Measurements from ENCODE around the gene ST7.
A peak's percentile ranks its signal among the peaks of the same experiment; 100 is the strongest.

The ST7 gene

DNA sequence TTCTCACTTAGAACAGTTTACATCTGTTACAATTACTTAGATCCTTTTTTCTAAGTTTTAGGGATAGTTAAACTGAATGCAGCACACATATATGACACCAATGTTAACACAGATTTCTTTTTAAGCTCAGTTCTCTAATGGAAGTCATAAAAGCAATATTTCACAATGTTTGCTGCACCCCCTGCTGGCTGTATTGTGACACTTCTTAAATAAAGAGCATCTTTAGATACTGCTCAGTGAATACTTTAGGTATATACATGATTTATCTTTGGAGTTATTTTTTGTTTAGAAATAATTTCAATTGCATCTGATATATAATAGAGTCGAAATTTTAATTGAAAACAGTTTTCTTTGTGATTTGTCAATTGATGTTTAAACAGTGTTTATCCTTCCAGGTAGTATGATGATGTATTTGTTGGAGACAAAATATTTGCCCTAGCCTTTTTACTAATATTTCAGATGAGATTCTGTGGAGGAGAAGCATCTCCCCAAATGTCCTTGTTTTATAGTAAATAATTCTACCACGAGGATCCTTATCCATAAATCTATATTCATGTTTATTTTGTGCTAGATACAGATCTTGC is 174.4 kb downstream of the ST7 start:
- peak in 2 of 3 donors; percentile 8 to 21 for DNase-seq (ENCODE audit: low read depth in 3 of 3)

GRCh38 chr7:117129521-117129955 is 176.2 kb downstream of the ST7 start:
- no peak for DNase-seq (ENCODE audit: low read depth in 3 of 3)

DNA sequence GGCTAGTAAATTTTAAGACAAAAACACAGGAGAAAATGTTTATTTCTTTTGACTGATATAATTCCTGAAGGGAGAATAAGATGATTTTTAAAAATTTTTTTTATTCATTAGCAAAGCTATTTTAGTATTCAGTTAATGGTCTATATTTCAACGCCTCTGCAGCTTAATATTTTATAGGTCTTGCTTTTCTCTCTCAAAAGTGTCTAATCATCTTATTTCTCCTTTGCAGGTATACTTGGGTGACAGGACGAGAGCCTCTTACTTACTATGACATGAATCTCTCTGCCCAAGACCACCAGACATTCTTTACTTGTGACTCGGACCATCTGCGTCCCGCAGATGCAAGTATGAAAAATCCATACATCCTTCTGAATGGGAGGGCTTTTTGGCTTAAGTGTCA is 177.0 kb downstream of the ST7 start:
- DNase-seq (ENCODE audit: low read depth in 3 of 3) = no peak

- DNase-seq (ENCODE audit: low read depth in 3 of 3) = no peak
These were observed 179.2 kb downstream of the ST7 start for GRCh38 chr7:117132321-117133120.

DNA sequence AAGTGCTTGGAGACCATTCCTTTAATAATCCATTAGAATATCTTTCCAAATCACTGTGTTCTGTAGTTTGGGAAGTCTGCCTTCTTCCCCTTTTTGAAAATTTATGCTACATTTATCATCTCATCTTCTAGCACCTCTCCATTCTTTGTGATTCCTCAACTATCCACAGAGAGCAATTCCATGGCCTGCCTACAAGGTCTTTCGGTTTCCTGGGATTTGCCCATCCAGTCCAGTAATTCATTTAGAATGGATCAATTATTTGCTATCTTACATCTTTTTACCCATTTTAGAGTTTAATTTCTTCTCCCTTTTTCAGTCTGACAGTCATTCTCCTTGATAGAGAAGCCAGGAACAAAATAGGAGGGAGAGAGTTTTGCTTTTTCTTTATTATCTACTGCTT is 179.8 kb downstream of the ST7 start:
- DNase-seq (ENCODE audit: low read depth in 3 of 3) = no peak

DNA sequence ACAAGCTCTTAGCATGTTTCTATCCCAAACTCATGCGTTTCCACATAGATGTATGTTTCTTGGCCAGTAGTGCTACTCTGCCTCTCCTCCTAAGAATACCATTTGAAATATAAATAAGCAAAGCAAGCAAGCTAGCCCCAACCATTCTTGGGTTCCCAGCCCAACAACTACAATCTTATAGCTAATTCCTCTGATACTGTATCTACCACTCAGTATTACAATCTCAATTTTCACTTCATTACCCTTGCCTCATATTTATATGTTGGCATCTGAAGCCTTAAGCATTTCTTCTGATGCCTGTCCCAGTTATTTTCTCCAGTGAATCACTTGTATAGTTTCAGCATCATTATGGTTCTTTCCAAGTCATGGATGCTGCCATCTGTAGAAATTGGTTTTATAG is 181.1 kb downstream of the ST7 start:
- no peak for DNase-seq (ENCODE audit: low read depth in 3 of 3)

- DNase-seq (ENCODE audit: low read depth in 3 of 3) = no peak
These were observed 181.7 kb downstream of the ST7 start for GRCh38 chr7:117134889-117135552.

GRCh38 chr7:117135553-117135891 is 182.2 kb downstream of the ST7 start:
- no peak for DNase-seq (ENCODE audit: low read depth in 3 of 3)

GRCh38 chr7:117137868-117138267 is 184.6 kb downstream of the ST7 start:
- no peak for DNase-seq (ENCODE audit: low read depth in 3 of 3)

- no peak for DNase-seq (ENCODE audit: low read depth in 3 of 3)
These were observed 185.2 kb downstream of the ST7 start for GRCh38 chr7:117138495-117138894.

DNA sequence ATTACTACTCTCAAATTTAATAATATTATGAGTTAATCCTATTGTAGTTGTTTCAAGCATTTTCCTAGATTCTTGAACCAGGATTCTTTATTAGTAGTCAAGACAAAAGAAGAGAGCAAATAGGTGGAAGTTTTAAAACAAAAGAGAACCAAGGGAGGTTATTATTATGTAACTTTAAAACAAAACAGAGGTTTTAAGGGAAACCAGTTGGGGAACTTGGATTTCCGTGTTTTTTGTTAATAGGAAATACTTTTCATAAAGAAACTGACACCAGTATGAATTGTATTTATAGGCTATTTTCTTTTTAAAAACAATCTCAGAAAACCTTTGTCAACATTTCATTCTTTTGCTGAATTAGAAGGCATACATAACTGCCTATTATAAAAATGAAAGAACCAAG is 185.7 kb downstream of the ST7 start:
- no peak for DNase-seq (ENCODE audit: low read depth in 3 of 3)

GRCh38 chr7:117139397-117139984 is 186.2 kb downstream of the ST7 start:
- DNase-seq (ENCODE audit: low read depth in 3 of 3) = no peak

- no peak for DNase-seq (ENCODE audit: low read depth in 3 of 3)
These were observed 187.6 kb downstream of the ST7 start for GRCh38 chr7:117140921-117141320.

DNA sequence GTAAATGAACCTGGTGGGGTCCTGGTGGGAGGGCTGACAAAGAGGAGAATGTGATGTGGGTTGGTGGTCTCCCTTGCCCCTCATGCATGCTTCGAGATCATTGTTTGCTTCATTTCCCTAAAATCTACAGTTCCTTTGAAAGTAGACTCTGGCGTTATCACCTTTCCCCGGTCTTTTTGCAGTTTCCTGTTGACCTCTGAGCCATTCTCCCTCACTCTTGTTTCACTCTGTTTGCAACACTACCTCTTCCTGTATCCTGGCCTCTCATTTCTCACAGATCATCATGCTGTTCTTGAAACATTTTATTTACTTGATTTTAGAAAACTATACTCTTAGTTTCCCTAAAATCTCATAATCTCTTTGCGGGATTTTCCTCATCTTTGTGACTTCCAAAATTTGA is 189.8 kb downstream of the ST7 start:
- DNase-seq (ENCODE audit: low read depth in 3 of 3) = no peak

DNA sequence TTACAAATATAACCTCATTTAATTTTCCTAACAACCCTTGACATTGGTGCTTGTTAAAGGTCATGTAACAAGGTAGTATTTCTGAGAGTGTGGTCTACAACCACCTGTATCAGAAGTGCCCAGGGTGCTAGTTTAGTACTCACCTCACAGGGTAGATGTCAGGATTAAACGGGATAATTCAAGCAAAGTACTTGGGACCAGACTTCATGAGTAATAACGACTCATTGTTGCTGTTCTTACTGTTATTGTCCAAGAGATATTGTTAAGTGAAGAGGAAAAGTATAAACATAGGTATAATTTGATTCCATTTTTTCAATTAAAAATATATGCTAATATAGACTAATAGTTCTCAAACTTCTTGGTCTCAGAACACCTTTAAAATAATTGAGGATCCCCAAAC is 190.3 kb downstream of the ST7 start:
- DNase-seq (ENCODE audit: low read depth in 3 of 3) = no peak

DNA sequence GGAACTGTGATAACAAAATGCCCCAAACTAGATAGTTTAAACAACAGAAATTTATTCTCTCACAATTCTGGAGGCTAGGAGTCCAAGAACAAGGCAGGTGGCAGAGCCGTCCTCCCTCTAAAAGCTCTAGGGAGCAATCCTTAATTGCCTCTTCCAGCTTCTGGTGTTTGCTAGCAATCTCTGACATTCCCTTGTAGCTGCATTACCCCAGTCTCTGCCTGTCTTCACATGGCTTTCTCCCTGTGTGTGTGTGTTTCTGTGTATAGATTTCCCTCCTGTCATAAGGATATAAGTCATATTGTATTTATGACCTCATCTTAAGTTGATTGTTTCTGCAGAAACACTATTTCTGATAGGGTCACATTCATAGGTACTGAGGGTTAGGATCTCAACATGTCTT is 192.0 kb downstream of the ST7 start:
- DNase-seq (ENCODE audit: low read depth in 3 of 3) = no peak

DNA sequence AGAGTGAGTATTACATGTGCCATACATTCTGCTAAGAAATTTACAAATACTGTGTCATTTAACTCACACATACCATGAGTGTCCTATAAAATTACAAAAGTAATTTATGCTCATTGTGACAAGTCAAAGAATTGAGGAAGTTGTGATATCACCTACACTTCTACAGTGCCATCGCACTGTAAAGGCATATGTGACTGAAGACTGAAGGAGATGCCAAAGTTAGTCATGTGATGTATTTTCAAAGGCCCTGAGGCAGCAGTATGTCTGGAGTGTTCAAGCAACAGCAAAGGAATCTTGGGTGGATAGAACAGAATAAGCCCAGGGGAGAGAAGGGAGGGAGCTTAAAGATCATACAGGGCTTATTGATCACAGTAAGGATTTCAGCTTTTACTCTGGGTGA is 192.8 kb downstream of the ST7 start:
- no peak for DNase-seq (ENCODE audit: low read depth in 3 of 3)

- DNase-seq (ENCODE audit: low read depth in 3 of 3) = no peak
These were observed 193.2 kb downstream of the ST7 start for GRCh38 chr7:117146511-117146910.

- no peak for DNase-seq (ENCODE audit: low read depth in 3 of 3)
These were observed 195.7 kb downstream of the ST7 start for GRCh38 chr7:117148971-117149370.

- no peak for DNase-seq (ENCODE audit: low read depth in 3 of 3)
These were observed 196.4 kb downstream of the ST7 start for GRCh38 chr7:117149692-117150091.

- DNase-seq (ENCODE audit: low read depth in 3 of 3) = no peak
These were observed 199.1 kb downstream of the ST7 start for GRCh38 chr7:117152213-117153007.

DNA sequence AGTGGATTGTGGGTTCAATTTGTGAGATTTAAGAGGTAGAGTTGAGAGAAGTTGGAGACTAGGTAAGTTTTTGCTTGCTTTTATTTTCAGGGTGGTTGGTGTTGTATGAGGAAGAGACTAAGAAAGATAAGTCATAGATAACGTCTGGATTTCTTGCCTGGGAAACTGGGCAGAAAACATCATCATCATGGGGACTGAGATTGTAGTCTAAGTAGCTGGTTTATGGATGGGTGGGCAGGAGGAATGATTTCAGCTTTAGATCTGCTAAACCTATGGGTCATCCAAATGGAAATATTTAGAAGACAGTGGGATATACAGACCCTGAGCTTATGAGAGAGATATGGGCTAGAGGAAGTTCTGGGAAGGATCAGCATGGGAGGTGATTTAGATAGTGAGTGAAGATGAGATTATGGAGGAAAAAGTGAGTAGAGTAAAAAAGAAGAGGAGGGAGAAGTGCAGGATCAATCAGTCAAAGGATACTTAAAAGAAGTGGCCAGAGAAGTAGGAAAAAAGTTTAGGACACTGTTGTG is 199.8 kb downstream of the ST7 start:
- DNase-seq (ENCODE audit: low read depth in 3 of 3) = no peak

Measured in stimulated activated CD4-positive, alpha-beta T cell treated with anti-CD3 and anti-CD28 coated beads, TNF-alpha, amount 100 ng/mL, for 48 hours (primary cell).